IMR-90 (cell line): ENCODE results near the gene KTN1. TPM values are rescaled to one million over a fixed set of nuclear protein-coding genes. Genes with fewer than 3 reads are reported as not detected.

Source experiments
- ATAC-seq: fragments of 200-7000 bp; cut with Tn5 transposase; 2 replicates; pipeline ENCODE4 v1.9.1; 2020; ENCODE audit warnings: low read depth, mild to moderate bottlenecking, moderate library complexity
- BruUV-seq: library from RNA; stranded (reverse); fragments of 400-500 nt; replicated peaks from 2 replicates; lab custom pipeline; 2021; lab: Mats Ljungman, UMichigan
- CTCF ChIA-PET: fragments of 300-600 bp; formaldehyde crosslinking; extraction: SDS; loops from one replicate; lab custom pipeline; 2021; ENCODE audit warnings: antibody characterized with exemption; lab: Yijun Ruan, JAX
- POLR2A ChIA-PET: fragments of 300-600 bp; sonication (Branson Sonifier 250); formaldehyde crosslinking; loops from one replicate; lab custom pipeline; 2022; ENCODE audit warnings: antibody characterized with exemption; ENCODE audit not compliant: unreplicated experiment; lab: Charles Lee
- DNase-seq: peaks from one replicate; pipeline ENCODE4 v3.0.0; 2013
- H2AFZ ChIP-seq: replicated peaks from 2 replicates; pipeline ENCODE3; 2013; ENCODE audit warnings: low read length, mild to moderate bottlenecking; ENCODE audit not compliant: poor library complexity
- H2AK5ac ChIP-seq: 2 replicates; pipeline ENCODE4 v1.6.1; 2013; ENCODE audit warnings: low read depth, low read length, inconsistent platforms
- H2AK9ac ChIP-seq: replicated peaks from 2 replicates; pipeline ENCODE3; 2013; ENCODE audit warnings: mild to moderate bottlenecking, low read depth, low read length, moderate library complexity; ENCODE audit not compliant: poor library complexity
- H2BK120ac ChIP-seq: 2 replicates; pipeline ENCODE4 v1.6.1; 2013; ENCODE audit warnings: low read depth, low read length, inconsistent platforms
- H2BK15ac ChIP-seq: 3 replicates; pipeline ENCODE4 v1.6.1; 2013; ENCODE audit warnings: low read depth, low read length, inconsistent platforms
- H2BK20ac ChIP-seq: 2 replicates; pipeline ENCODE4 v1.6.1; 2013; ENCODE audit warnings: low read depth, mild to moderate bottlenecking, inconsistent platforms, low read length, moderate library complexity
- H2BK5ac ChIP-seq: 2 replicates; pipeline ENCODE4 v1.6.1; 2013; ENCODE audit warnings: mild to moderate bottlenecking, low read depth, low read length, inconsistent platforms; ENCODE audit not compliant: poor library complexity, severe bottlenecking
- H3K14ac ChIP-seq: replicated peaks from 2 replicates; pipeline ENCODE4 v1.6.1; 2013; ENCODE audit warnings: low read depth, low read length, inconsistent platforms
- H3K18ac ChIP-seq: 2 replicates; pipeline ENCODE4 v1.6.1; 2013; ENCODE audit warnings: low read depth, low read length, control low read depth
- H3K23ac ChIP-seq: 2 replicates; pipeline ENCODE4 v1.6.1; 2013; ENCODE audit warnings: low read depth, low read length, inconsistent platforms
- H3K27ac ChIP-seq: 2 replicates; pipeline ENCODE4 v1.5.1; 2013; ENCODE audit warnings: mild to moderate bottlenecking, control low read depth, low read length; ENCODE audit not compliant: insufficient read depth
- H3K27me3 ChIP-seq: 2 replicates; pipeline ENCODE4 v1.6.1; 2013; ENCODE audit warnings: low read length; ENCODE audit not compliant: control insufficient read depth, insufficient read depth
- H3K36me3 ChIP-seq: 2 replicates; pipeline ENCODE4 v1.6.1; 2013; ENCODE audit warnings: low read length, mixed read lengths; ENCODE audit not compliant: control insufficient read depth, insufficient read depth
- H3K4ac ChIP-seq: 2 replicates; pipeline ENCODE4 v1.6.1; 2013; ENCODE audit warnings: low read depth, low read length, inconsistent platforms
- H3K4me1 ChIP-seq: 2 replicates; pipeline ENCODE4 v1.6.1; 2013; ENCODE audit warnings: low read length, mixed read lengths; ENCODE audit not compliant: control insufficient read depth, insufficient read depth
- H3K4me2 ChIP-seq: 2 replicates; pipeline ENCODE4 v1.6.1; 2013; ENCODE audit warnings: low read depth, mild to moderate bottlenecking, control low read depth, low read length, moderate library complexity
- H3K4me3 ChIP-seq: 2 replicates; pipeline ENCODE4 v1.5.1; 2013; ENCODE audit warnings: low read depth, mild to moderate bottlenecking, control low read depth, low read length, moderate library complexity; ENCODE audit not compliant: insufficient read depth
- H3K56ac ChIP-seq: 2 replicates; pipeline ENCODE4 v1.6.1; 2013; ENCODE audit warnings: low read length, inconsistent platforms; ENCODE audit not compliant: insufficient read depth; ENCODE audit errors: extremely low read depth
- H3K79me1 ChIP-seq, 2 experiments: 2 replicates each; pipeline ENCODE4 v1.6.1; 2013; ENCODE audit warnings: low read length in 2 of 2, inconsistent platforms in 1 of 2, low read depth in 1 of 2
- H3K9ac ChIP-seq: 2 replicates; pipeline ENCODE4 v1.6.1; 2013; ENCODE audit warnings: low read depth, low read length, control low read depth
- H3K9me1 ChIP-seq: 2 replicates; pipeline ENCODE4 v1.6.1; 2013; ENCODE audit warnings: low read length, inconsistent platforms; ENCODE audit not compliant: insufficient read depth
- H3K9me3 ChIP-seq: 2 replicates; pipeline ENCODE4 v1.6.1; 2013; ENCODE audit warnings: low read length; ENCODE audit not compliant: control insufficient read depth, insufficient read depth
- H4K20me1 ChIP-seq: 2 replicates; pipeline ENCODE4 v1.6.1; 2013; ENCODE audit warnings: low read length, inconsistent platforms; ENCODE audit not compliant: insufficient read depth
- H4K5ac ChIP-seq: 2 replicates; pipeline ENCODE4 v1.6.1; 2013; ENCODE audit warnings: mild to moderate bottlenecking, low read depth, low read length, control low read depth
- H4K8ac ChIP-seq, 2 experiments: 2 replicates each; pipeline ENCODE4 v1.6.1; 2013; ENCODE audit warnings: low read depth in 2 of 2, low read length in 2 of 2, control low read depth in 1 of 2, inconsistent platforms in 1 of 2
- H4K91ac ChIP-seq: 2 replicates; pipeline ENCODE4 v1.6.1; 2013; ENCODE audit warnings: low read depth, low read length, inconsistent platforms; ENCODE audit not compliant: insufficient read depth
- FOS ChIP-seq: fragments of 150-350 bp; IDR thresholded peaks from 2 replicates; pipeline ENCODE4 v1.6.1; 2016; ENCODE audit warnings: low read depth, low read length
- RCOR1 ChIP-seq: IDR thresholded peaks from 2 replicates; pipeline ENCODE4 v1.6.1; 2012; ENCODE audit warnings: mild to moderate bottlenecking, low read length, improper control_type of control experiment; ENCODE audit not compliant: insufficient replicate concordance
- WGBS, 2 experiments: methylation state at CpG; one replicate each; pipeline versions ENCODE4 v1.1.5 to v1.1.7; 2013; ENCODE audit warnings: missing lambda C conversion rate in 2 of 2; ENCODE audit not compliant: insufficient read length in 1 of 2; ENCODE audit errors: extremely low coverage in 2 of 2; 5-methylcytosine and 5-hydroxymethylcytosine counted together
- dilution Hi-C: fragments of 300-500 bp; cut with HindIII; formaldehyde crosslinking; loops from one replicate; pipeline ENCODE4 v1.14.3; 2018; ENCODE audit warnings: low sequenced_read_pairs; ENCODE audit not compliant: unreplicated experiment
- in situ Hi-C: fragments of 300-500 bp; cut with MboI; formaldehyde crosslinking; loops from 3 replicates; pipeline ENCODE4 v1.14.3; 2019; ENCODE audit warnings: low sequenced_read_pairs, inconsistent platforms, mixed read lengths
- intact Hi-C: fragments of 100-400 bp; cut with micrococcal nuclease; formaldehyde crosslinking; loops from 2 replicates; pipeline ENCODE4 v1.10.0; 2022
- polyA plus RNA-seq, 3 experiments: library from polyadenylated mRNA; depleted of rRNA; stranded (reverse); fragments of >200 nt; gene quantifications; 2 replicates each; pipeline ENCODE4 v1.2.3, GENCODE V29; 2012; ENCODE audit warnings: low replicate concordance in 1 of 3
- total RNA-seq: library from RNA; depleted of rRNA; stranded (reverse); fragments of >200 nt; gene quantifications from 2 replicates; pipeline ENCODE4 v1.2.3, GENCODE V29; 2012

KTN1 gene
- total and polyA plus RNA-seq, 2 of the 4 experiments (the other 2 are of a cell fraction): 42.1 to 57.2 TPM

- DNase-seq (peak; percentile 74), ATAC-seq (peak; percentile 53)
- Histone ChIP-seq H3K4me3 (no peak overlapping the region), H4K91ac (no peak overlapping the region), H3K9ac (no peak overlapping the region), H4K8ac (no peak overlapping the region), H3K18ac (no peak overlapping the region), H2BK5ac (peak overlapping the region; percentile 3), H4K20me1 (peaks cover 86% of the 10 kb centered on the region), H3K27me3 (no peaks in the 10 kb centered on the region), H3K27ac (no peak overlapping the region), H2AK9ac (no peak overlapping the region), H2BK20ac (no peak overlapping the region), H2BK15ac (no peak overlapping the region), H3K4ac (no peak overlapping the region), H2BK120ac (no peak overlapping the region), H3K9me3 (no peaks in the 10 kb centered on the region), H3K14ac (no peak overlapping the region), H3K4me2 (peak overlapping the region; percentile 67), H3K4me1 (peaks cover 17% of the 10 kb centered on the region), H2AFZ (no peak overlapping the region), H2AK5ac (no peak overlapping the region), H3K9me1 (peaks cover 22% of the 10 kb centered on the region), H3K56ac (no peak overlapping the region), H4K5ac (no peak overlapping the region), H3K36me3 (no peaks in the 10 kb centered on the region), H3K79me1 (peaks cover 9 to 69% of the 10 kb centered on the region in 2 experiments), H3K23ac (no peak overlapping the region)
- ChIA-PET CTCF (no interaction called here), POLR2A (interaction anchor here (0.6 kb wide), 1 partner anchor 739 kb away, joined by 3 read pairs; no protein-coding TSS in a partner anchor)
- in situ Hi-C loops: no loop called here
- intact Hi-C loops: no loop called here
- WGBS, 2 experiments: no CpG with 5 or more reads among the region's 2 CpGs
- dilution Hi-C loops: no loop called here
- no TSS peak for BruUV-seq
- TF ChIP-seq FOS (peak; percentile 20; the same call in 1 of the 2 replicates), RCOR1 (no peak)
Measured at GRCh38 chr14:55588259-55588699, 8.3 kb downstream of the KTN1 start.
